PC-9 (cell line): Measurements from ENCODE around the gene LDB1.

Source experiments
- CTCF ChIP-seq: fragments of 200-600 bp; sonication (generic); conservative IDR thresholded peaks from 2 replicates; pipeline ENCODE4 v1.6.1; 2017; ENCODE audit warnings: mixed run types, antibody characterized with exemption, mild to moderate bottlenecking, moderate library complexity
- EZH2 ChIP-seq: fragments of 200-600 bp; sonication (generic); IDR thresholded peaks from 2 replicates; pipeline ENCODE4 v1.8.0; 2017; ENCODE audit warnings: antibody characterized with exemption, low read depth

DNA sequence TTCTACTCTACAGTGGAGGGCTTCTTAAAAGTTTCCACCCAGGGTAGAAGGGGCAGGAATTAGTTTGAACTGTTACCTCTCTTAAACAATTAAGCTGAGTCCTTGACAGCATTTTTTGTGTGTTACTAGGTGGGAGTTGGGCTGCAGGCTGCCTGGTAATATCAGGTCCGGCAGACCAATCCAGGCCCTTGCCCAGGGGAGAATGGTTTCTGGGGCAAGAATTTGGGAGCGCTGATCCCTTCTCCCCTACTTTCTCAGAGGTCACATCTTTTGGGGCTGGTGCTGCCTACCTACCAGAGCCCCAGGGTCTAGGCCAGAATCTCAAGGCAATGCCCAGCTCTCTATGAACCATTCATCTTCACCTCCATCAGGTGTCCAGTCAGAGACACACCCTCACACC is 14.2 kb upstream of the LDB1 start:
- TF ChIP-seq CTCF (no peak), EZH2 (no peak)
